Germinal center (tissue), 1 donor: Measurements from ENCODE around the gene WWC1.
"Not testable (repeated sequence)": the region's sequence is repeated elsewhere in the genome, so short reads cannot be mapped to it uniquely, and the experiment has no call there.

ENCODE experiments used
- DNase-seq: peaks from one replicate; pipeline ENCODE4 v3.0.0; 2012; ENCODE audit warnings: mixed read lengths, low spot score

WWC1 gene

DNA sequence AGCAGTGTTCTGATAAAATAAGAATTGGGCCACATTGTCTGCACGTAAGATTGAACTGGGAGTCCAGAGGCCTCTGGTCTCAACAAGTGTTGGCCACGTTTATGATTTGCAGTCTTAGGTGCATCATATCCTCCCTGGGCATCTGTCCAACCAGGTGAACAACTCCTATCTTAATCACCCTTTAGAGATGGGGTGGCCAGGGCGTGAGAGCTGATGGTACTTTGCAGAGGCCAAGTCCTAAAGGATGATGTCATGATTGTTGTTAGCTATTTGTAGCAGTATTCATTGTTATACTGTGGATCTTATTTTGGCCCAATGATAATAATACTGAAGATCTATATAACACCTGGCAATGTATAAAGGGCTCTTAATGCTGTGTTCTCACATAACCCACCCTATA lies 121.6 kb downstream of the WWC1 start:
- no peak for DNase-seq

DNA sequence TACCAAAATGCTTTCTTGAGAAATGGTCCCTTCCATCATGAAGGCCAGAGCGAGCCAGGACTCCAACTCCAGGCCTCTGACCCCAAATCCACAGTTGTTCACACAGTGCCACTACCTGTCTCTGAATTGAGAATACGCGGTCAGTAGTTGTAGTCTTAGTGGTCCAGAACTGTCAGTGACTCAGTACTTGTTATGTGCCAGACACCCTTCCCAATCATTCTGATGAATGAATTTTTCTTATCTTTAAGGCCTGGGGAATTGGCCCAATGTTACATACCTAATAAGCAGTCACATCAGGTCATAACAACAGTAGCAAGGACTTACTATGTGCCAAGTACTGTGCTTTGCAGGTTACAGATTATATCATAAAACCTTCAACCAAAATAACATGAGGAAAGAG lies 122.2 kb downstream of the WWC1 start:
- no peak for DNase-seq

DNA sequence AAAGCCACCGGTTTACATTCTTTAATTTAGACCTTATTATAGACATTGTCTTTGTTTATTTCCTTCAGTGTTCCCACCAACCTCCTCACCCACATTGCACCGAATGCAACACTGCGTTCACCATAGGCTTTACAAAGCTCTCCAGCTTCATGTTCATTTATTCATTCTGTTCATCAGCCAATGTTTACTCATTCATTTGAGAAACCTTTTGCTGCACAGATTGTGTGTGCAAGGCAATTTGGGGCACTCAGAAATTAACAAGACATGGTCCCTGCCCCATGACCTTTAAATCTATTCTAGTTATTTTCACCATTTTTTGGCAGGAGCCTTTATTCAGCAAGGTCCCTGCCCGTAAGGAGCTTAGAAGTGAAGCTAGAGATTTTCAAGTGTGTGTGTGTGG lies 124.0 kb downstream of the WWC1 start:
- no peak for DNase-seq

DNA sequence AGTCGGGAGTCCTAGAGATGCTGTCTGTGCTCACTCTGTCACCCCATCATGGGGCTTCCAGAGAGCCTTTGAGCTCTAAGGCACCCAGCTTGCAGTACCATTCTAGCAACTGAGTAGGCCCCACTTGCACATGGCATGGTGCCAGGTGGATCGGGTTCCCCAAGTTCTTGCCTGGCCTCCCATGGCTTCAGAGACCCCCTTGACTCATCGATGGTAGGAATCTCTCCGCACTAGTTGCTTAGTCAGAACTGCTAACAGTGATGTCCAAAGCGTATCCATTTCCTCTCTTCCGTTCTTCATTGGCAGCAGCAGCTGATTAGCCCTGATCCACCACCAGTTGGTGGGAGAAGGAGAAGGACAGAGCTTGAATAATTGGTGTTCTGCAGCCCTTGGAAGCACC lies 124.5 kb downstream of the WWC1 start:
- DNase-seq, result no peak

DNA sequence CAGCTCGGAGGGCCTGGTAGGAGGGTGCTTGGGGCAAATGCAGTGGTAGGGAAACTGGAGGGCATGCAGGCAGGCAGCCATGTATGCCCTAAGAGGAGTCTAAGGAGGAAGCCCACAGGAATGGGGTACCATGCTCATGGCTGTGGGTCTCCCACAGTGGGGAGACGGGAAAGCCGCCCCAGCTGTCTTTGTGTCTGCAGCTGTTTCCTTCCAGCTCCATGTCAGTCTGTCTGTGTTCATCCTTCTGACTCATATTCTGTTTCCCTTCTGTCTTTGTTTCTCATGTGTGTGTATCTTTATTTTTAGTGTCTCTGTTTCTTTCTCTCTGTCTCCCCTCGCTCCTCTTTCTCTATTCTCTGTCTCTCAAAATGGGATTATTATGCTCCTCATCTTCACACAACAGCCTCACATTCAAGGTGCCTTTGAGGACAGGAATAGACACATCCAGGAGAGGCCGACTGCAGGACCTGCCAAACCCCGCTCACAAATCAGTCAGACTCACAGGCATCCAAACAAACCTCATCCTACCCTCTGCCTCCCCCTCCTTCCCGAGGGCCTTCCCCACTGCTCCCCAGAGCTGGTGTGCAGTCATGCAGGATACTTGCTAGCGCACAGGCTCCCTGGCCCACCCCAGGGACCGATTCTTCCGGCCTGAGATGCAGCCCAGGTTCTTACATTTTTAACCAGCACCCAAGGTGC lies 126.4 kb downstream of the WWC1 start:
- no peak for DNase-seq

DNA sequence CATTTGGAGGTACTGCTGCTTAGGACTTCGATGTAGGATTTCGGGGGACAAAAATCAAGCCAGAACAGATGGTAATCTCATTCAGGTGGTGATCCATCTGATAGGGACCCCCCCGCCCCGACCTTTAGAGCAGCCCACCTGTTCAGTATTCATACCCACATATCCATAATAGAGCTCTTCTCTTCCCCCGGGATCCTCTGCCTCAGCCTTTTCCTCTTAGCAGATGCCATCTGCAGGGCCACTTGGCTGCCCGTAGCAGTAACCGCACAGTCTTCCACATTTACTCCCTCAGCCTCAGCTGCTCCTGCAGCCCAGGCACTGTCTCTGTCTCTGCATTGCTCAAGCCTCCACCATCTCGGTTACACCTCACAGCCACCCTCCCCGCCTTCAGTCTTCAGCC lies 129.0 kb downstream of the WWC1 start:
- no peak for DNase-seq

DNA sequence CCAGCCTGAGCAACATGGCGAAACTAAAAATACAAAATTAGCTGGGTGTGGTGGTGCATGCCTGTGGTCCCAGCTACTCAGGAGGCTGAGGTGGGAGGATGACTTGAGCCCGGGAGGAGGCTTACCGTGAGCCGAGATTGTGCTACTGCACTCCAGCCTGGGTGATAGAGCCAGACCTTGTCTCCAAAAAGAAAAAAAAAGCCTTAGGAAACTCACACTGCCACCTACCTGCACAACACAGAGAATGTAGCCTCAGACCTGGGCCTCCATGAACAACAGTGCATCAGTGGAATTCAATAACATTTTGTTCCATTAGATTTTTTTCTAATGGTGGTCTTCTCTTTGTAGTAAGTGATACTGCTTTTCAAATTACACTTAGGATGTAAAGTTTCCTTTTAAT lies 131.0 kb downstream of the WWC1 start:
- no peak for DNase-seq

DNA sequence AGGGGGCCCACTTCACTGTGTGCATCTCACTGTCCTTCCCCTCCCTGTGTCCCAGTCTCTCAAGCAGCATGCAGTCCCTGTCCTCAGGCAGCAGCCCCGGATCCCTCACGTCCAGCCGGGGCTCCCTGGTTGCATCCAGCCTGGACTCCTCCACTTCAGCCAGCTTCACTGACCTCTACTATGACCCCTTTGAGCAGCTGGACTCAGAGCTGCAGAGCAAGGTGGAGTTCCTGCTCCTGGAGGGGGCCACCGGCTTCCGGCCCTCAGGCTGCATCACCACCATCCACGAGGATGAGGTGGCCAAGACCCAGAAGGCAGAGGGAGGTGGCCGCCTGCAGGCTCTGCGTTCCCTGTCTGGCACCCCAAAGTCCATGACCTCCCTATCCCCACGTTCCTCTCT lies 132.0 kb downstream of the WWC1 start:
- DNase-seq, result no peak

DNA sequence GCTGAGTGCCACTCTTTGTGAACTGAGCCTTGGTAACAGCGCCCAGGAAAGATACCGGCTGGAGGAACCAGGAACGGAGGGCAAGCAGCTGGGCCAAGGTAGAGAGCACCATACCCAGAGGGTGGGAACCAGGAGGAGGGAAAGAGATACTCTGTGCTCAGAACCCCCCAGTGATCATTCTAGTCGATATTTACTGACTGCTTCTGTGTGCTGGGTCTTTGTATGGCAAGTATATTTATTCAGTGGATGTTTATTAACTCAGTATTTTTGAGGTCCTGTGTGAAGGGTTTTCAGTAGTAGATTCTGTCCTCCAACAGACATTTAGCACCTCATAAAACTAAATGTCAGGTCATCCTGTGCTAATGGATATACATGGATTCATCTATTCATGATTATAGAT lies 132.5 kb downstream of the WWC1 start:
- DNase-seq, result no peak

DNA sequence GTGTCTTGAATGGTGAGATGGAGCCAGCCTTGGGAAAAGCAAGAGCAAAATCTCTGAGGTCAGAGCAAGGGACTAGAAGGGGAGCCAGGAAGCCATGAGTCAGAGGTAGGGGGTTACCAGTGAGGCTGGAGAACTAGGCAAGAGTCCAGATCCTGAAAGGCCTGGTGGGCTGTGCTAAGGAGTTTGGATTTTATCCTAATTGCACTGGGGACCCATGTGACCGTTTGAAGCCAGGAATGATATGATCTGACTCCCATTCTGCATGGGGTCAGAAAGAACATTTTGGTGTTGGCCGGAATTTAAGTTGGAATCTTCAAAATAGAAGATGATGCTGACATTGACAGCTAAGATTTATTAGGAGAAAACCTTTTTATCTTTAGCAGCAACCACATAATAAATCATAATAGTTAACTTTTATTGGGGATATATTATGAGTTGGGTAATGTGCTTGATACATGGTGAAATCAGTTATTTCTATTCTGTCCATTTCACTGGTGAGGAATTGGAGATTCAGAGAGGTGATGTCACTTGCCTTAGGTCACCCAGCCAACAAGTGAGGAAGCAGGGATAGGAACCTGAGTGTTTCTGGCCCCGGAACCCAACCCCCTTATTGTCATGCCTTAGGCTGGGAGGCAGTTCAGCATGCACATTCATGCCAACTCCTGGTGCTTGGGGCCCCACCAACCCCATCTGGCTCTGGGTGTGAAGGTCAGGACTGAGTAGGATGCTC lies 133.3 kb downstream of the WWC1 start:
- DNase-seq, result no peak

DNA sequence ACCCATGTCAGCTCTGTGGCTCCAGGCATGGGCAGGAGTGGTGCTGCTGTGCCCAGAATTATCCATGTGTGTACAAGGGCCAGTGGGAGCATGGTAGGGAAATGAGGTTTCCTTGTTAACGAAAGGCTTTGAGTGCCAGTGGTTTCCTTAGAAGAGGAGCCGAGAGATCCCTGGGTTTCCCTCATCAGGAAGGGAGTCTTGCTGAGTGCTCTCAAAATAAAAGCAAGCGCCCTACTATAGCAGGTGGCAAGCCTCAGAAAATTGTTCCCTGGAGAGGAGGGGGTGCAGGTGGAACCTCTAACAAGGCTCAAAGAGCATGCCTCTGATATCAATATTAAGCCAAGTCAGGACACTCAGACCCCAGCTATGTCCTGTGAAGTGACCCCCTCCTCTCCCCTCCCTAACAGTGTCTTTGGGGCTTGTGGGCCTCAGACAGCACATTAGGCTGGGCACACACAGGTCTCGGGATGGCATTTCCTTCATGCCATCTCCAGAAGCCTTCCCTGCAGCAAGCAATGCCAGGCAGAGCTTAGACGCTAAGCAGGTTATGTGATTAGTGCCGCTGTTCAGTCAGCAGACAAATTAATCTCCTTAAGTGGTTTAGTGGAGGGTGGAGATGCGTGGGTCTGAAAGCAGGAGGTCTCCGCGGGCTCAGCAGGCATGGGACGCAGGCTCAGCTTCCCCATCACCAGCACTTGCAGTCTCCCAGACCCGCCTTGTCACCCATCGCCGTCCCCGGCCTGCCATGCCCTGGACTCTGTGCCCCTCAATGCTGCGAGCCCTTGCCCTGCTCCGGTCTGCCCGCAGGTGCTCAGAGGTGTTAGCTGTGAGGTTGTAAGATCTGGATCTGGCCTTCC lies 134.8 kb downstream of the WWC1 start:
- no peak for DNase-seq

DNA sequence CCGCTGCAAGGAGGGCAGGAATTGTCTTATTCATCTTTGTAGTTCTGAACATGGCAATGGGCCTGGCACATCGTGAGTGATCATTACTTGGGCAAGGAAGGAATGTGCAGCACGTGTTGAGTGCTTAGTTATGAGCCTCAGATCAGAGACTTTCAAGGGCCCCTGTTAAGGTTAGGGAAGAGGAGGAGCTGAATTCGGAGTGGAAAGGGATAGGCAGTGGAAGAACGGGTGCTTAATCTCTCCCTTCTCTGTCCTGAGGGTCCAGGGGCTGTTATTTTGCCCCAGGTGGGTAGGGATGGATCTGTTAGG lies 135.4 kb downstream of the WWC1 start:
- DNase-seq, result no peak

DNA sequence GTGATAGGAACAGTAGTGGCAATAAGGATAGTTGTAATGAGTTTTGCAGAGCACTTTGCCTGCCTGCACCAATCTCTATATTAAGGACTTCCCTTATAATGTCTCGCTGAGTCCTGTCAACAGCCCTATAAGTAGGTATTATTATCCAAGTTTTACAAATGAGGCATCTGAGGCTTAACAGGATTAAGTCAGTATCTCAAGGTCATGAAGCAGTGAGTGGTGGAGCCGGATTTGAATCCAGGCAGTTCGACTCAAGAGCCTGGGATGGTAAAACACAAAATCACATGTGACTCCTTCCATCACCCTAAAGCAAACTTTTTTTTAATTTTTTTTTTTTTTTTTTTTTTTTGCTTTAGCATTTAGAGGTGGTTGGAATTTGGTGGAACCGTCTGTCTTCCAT lies 135.8 kb downstream of the WWC1 start:
- DNase-seq, result no peak

DNA sequence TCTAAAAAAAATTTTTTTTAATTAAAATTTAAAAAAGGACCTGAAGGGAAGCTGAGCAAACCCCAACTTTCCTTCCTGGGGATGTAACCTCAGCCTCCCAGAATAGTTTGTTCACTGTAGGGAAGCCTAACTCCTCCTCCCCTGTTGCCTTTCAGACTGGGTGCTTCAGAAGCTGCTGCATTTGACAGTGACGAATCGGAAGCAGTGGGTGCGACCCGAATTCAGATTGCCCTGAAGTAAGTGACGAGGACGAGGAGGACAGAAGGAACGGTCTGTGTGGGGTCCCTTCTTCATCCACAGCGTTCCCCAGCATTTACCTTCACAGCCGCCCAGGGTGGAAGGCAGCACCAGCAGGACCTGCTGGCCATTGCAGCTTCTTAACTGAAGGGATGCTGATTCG lies 137.1 kb downstream of the WWC1 start:
- no peak for DNase-seq

DNA sequence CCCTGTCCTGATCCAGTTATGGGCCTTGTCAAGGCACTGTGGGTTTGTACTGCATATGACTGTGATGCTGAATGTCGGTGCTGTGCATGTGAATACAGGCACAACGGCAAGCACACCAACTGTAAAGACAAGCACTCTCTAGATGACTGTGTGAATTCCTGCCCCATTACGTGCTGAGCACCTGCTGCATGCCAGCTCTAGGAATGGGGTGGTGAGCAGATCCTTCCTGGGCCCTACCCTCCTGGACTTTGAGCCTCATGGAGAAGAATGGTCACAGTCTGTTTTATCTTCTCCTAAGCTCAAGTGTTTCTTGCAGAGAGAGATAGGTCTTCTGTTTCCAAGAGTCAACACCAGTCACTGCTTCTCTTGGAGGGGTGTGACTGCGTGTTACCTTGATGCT lies 138.9 kb downstream of the WWC1 start:
- DNase-seq, result no peak

DNA sequence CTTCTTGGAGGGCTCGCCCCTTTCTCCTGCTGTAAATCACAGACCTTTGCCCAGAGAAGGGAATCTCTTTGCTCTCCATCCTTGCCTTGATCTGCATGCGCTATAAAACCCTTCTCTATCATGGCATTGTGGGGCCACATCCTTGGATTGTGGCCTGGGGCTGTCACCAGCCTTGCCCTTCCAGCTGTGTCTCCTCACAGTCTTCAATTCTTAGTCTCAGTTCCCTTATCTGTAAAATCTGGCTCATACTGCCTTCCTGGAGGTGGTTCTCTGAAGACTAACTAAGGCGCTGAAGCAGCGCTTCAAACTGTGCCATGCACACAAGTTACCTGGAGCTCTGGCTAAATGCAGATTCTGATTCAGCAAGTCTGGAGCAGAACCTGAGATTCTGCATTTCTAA lies 141.5 kb downstream of the WWC1 start:
- DNase-seq, result no peak

DNA sequence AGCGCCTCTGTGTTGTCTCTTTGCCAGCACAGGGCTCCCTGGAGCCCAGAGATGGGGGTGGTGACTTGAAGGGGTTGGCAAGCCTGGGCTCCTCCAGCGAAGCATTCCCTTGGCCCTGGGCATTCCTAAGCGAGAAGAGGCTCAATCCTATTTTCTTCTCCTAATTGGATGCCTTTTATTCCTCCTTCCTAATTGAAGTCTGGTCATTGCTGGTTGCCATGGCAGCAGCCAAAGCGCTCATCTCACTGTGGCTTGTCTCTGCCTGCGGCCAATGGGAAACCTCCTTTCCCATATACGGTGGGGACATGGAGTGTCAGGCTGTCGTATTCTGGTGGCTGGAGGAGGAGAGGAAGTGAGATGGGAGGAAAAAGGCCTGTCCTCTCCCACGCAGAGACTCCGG lies 142.6 kb downstream of the WWC1 start:
- no peak for DNase-seq

DNA sequence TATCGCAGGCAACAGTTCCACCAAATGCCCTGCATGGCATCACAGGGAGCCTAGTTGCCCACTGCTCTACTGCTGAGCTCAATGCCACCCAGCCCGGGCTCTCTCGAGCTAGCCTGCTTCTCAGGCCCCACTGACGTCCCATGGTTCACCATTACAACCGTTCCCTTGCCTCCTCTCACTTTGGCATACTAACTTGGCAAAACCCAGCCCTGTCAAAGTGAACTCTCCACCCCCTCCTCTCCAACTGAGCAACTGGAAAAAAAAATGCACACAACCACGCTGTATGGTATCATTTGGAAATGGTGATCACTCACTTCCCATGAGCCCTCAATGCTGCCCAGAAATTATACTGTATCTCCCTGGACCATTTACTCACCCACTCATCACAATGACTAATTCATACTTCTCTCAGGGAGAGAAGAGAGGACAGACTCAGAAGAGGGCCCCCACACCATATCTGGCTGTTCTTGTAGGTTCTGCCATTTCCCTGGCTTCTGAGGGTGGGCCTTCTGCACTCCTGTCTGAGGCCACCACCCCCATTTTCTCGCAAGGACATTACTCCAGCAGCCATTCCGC lies 143.4 kb downstream of the WWC1 start:
- DNase-seq, result no peak

DNA sequence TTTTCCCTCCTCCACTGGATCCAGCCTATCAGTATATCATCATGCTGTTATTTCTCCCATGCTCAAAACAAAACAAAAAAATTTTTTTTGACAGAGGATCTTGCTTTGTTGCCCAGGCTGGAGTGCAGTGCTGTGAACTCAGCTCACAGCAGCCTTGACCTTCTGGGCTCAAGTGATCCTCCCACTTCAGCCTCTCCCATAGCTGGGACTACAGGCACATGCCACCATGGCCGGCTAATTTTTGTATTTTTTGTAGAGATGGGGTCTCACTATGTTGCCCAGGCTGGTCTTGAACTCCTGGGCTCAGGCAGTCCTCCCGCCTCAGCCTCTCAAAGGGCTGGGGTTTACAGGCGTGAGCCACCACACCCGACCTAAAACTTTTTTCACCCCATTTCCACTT lies 143.9 kb downstream of the WWC1 start:
- not testable (repeated sequence) for DNase-seq

DNA sequence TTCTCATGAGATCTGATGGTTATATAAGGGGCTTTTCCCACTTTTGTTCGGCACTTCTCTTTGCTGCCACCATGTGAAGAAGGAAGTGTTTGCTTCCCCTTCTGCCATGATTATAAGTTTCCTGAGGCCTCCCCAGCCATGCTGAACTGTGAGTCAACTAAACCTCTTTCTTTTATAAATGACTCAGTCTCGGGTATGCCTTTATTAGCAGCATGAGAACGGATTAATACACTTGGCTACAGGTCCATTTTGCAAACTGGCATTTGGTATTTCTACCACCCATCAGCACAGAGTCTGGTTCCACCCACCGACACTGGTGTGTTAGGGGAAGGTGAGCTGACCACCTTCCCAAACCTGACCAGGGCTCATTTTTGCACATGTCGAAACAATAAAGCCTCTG lies 146.9 kb downstream of the WWC1 start:
- no peak for DNase-seq

DNA sequence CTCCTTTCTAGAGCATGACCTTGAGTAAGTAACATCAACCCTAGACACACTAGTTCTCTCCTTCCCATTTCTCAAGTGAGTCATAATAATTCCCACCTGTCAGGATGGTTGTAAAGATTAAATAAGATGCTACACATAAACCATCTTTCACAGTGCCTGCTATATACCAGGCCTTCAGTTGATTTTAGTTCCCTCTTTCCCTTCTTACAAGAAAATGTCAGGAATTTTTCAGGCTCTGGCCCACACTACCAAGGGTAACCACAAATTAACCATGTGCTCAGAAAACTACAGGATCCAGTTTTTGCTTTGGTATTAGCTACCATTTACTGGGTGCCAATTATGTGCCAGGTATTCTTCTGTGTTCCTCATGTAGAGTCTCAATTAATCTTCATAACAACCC lies 152.1 kb downstream of the WWC1 start:
- DNase-seq, result no peak

DNA sequence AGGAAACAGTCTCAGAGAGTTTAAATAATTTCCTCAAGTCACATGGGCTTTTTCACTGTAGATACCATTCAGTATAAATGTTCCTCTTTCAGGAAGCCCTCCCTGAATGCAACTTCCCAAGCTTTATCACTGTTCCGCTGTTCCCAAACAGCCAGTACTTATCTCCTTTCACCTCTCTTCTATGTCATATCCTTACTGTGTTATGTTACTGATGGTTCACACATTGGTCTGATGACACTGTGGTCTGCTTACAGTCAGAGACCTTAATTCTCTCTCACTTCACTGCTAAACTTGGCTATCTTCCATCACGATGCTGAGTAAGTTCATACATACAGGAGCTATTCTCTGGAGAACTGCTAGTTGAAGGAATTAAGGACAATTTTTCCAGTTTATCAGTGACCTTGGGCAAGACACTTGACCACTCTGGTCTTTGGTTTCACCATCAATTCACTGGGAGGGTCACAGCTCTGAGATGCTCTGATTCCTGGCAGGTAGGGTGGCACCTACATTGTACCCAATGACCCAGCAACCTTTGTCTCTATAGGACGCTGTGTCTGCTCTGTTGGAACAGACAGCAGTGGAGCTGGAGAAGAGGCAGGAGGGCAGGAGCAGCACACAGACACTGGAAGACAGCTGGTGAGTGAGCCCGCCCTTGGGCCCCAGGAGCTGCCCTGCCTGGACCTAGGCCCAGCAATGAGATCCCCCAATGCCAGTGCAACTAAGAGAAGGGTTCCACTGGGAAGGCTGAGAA lies 152.7 kb downstream of the WWC1 start:
- DNase-seq, result no peak
